ENCODE measurements around the gene WIPF2.

DNA sequence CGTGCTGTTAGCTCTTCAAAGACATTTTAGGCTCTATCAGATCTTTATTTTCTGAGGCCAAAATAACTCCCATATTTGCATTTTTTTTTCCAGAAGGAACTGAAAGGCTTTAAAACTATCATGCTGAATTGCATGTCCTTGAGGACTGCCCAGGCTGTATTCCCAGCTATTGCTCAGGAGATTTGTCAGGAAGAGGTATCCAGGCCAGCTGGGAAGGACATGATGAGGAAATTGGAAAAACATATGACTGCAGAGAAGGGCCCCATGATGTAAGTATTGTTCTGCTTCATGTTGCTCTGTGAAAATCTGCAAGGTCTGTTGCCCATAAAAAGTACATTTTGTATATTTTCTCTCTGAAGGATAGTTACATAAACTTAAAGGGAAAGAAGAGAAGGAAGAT lies 74.3 kb downstream of the WIPF2 start:
- TF ChIP-seq, protein P1, sequence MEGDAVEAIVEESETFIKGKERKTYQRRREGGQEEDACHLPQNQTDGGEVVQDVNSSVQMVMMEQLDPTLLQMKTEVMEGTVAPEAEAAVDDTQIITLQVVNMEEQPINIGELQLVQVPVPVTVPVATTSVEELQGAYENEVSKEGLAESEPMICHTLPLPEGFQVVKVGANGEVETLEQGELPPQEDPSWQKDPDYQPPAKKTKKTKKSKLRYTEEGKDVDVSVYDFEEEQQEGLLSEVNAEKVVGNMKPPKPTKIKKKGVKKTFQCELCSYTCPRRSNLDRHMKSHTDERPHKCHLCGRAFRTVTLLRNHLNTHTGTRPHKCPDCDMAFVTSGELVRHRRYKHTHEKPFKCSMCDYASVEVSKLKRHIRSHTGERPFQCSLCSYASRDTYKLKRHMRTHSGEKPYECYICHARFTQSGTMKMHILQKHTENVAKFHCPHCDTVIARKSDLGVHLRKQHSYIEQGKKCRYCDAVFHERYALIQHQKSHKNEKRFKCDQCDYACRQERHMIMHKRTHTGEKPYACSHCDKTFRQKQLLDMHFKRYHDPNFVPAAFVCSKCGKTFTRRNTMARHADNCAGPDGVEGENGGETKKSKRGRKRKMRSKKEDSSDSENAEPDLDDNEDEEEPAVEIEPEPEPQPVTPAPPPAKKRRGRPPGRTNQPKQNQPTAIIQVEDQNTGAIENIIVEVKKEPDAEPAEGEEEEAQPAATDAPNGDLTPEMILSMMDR (IDR thresholded peaks at IDR 0.05) = no peak
- no peak for TF ChIP-seq POLR2A (IDR thresholded peaks at IDR 0.05; ENCODE audit: low read depth)
- peak; percentile 24 to 59 for TF ChIP-seq POLR2AphosphoS5 (IDR thresholded peaks at IDR 0.05)
- no peak for TF ChIP-seq EP300 (IDR thresholded peaks at IDR 0.05)
